NK-92 (cell line): ENCODE measurements around the gene SMIM5.

Experiments used
- DNase-seq: peaks from one replicate; lab custom pipeline; 2025; ENCODE audit not compliant: unreplicated experiment; lab: John Stamatoyannopoulos, UW

Gene SMIM5

DNA sequence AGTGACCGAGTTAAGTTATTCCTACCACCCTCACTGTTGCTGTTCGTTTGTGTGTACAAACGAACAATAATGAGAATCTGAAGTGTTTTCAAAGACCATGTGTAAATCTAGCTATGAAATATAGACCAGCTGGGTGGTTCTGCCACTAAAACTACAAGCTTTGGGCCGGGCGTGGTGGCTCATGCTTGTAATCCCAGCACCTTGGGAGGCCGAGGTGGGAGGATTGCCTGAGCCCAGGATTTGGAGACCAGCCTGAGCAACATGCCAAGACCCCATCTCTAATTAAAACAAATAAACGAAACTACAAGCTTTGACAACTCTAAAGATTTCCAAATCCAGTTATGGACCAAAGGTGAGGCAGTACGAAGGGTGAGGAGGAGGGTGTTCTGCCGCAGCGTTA lies 32.7 kb downstream of the SMIM5 start:
- DNase-seq, result no peak

DNA sequence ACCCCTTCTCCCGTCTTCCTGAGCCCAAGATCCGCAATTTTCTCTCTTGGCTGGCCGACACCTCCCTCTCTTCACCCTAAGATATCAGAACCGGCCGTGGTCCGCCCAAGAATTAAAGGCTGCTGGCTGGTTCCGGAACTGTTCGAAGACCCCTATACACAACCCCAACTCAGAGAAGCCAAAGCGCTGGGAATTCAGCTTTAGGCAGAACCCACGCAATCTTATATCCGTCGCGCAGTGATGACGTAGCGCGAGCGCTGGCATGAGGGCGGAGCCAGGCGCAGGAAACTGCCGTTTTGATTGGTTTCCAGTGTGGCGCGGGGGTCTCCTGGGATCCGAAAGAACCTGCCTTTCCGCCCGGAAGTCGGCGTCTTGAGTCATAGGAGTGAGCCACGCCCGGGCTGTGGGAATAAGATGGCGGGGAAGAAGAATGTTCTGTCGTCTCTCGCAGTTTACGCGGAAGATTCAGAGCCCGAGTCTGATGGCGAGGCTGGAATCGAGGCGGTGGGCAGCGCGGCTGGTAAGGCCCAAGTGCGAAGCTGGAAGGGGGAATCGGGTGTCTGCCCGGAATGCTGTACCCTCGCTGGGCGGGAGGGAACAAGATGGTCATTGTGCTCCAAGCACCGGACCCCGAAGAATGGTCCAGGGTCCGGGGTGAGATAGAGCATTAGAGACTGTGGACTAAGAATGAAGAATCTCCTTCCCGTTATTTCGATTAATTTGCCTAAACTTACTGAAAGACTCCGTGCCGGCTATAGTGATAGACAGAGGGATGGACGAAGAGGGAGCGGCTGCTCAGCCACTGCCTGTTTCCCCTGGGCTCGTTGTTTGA lies 33.9 kb downstream of the SMIM5 start, which contains the start of the genes RECQL5 and SAP30BP:
Gene RECQL5 (minus strand): TSS at position 196 of the 832 bp plus-strand sequence. CDS start 597 bp downstream, outside the sequence.
Gene SAP30BP (plus strand): TSS at position 380 of the 832 bp plus-strand sequence. CDS start 35 bp downstream, at position 415.
- DNase-seq, result peak; percentile 95

DNA sequence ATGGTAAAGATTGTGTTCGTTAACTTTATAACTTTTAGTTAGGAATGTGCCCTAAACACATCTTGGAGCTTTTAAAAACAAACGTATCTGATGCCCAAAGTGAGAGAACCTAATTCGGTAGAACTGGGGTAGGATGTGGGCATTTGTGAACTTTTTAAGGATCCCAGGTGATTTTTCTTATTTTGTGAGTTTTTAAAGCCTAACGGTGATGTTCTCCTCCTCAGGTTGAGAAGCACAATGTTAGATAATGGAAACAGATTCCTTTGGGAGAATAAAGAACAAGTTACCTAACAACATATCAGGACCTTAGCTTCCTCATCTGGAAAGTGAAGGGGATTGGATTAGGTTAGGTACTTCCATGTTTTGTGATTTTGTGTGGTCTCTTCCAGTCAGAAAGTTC lies 34.6 kb downstream of the SMIM5 start:
- DNase-seq, result no peak

- no peak for DNase-seq
Observed at GRCh38 chr17:75668489-75668888, 35.3 kb downstream of the SMIM5 start.

DNA sequence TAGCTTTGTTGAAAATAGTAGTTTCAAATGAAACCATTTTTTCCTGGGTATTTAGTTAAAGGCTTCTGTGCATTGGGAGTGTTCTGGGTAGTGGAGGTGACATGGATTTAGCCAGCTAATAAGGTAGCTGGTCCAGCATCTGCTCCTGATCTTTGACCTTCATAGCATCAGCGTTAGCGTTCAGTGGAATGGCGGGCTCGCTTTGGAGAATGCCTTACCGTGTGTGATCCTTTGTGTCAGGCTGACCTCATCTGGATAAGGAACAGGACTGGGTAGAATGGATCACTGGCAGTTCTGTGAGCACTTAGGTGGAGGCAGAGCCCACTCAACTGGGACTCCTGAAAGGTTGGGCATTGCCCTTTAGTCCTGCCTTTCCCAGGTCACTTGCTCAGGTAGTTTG lies 37.6 kb downstream of the SMIM5 start:
- no peak for DNase-seq

GRCh38 chr17:75672011-75672410 lies 38.8 kb downstream of the SMIM5 start:
- no peak for DNase-seq

DNA sequence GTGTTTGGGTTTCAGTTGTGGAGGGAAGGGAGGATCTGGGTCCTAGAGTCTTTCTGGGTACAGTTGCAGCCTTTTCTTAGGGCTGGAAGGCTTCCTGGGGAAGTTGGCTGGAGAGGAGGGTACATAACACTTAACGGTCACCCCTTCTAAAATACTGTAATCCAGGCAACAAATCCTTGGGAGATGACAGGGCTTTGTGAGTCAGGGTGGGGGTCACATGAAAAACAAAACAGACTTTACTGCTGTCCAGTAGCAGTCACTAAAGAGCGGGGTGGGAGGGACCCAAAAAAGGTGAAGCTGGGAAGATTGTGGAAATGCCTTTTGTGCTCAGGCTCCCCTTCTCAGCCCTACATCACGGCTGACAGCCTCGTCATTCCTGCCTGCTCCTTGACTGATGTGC lies 40.3 kb downstream of the SMIM5 start:
- no peak for DNase-seq

- DNase-seq, result no peak
Observed at GRCh38 chr17:75676461-75676860, 43.2 kb downstream of the SMIM5 start.

- DNase-seq, result no peak
Observed at GRCh38 chr17:75679706-75680211, 46.5 kb downstream of the SMIM5 start.

- no peak for DNase-seq
Observed at GRCh38 chr17:75680431-75680830, 47.2 kb downstream of the SMIM5 start.

DNA sequence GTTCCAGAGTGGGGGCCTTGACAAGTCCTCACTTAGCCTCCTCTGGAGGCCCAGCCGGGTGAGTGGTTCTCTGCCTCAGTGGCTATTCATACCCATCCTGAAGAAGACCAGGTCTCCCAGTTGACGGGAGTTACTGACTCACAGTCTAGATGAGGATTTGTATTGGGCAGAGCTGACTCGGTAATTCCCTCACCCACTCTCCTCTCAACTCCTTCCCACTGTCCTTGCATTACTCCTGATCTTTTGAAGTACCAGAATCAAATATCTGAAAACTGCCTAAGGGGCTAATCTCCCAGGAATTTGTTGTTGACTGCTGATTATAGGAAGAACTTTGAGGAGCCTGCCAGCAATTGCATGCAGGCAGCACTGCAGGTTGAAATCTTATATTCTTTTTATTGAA lies 48.1 kb downstream of the SMIM5 start:
- DNase-seq, result no peak

- DNase-seq, result no peak
Observed at GRCh38 chr17:75683583-75683982, 50.3 kb downstream of the SMIM5 start.

- DNase-seq, result no peak
Observed at GRCh38 chr17:75684249-75684648, 51.0 kb downstream of the SMIM5 start.

GRCh38 chr17:75684924-75685323 lies 51.7 kb downstream of the SMIM5 start:
- DNase-seq, result no peak

- DNase-seq, result no peak
Observed at GRCh38 chr17:75685499-75685898, 52.3 kb downstream of the SMIM5 start.

DNA sequence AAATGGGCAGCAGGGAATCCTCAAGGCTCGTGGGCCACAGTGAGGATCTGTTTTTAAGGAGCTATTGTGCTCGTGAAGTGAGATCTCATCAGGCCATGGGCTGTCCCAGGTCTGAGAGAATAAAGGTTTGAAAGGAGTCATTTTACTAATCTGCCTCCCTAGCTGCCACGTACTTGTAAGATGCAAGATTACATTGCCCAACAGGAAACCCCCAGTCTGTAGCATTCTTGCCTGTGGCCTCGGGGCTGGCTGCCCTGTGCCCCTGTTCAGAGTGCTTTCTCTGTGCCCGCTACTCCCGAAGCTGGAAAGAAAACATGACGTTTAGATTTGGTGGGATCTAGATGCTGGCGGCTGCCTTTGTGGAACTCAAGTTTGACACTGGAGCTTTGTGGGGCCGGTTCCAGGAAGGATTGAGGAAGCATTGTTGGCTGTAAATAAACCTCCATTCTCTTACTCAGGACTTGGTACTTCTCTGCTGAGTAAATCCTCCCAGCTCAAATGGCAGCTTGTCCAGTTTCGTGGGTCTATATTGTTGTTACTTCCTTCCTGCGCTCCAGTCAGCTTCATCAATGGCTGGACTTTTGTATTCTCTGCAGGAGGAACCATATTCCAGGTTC lies 55.1 kb downstream of the SMIM5 start:
- DNase-seq, result no peak

DNA sequence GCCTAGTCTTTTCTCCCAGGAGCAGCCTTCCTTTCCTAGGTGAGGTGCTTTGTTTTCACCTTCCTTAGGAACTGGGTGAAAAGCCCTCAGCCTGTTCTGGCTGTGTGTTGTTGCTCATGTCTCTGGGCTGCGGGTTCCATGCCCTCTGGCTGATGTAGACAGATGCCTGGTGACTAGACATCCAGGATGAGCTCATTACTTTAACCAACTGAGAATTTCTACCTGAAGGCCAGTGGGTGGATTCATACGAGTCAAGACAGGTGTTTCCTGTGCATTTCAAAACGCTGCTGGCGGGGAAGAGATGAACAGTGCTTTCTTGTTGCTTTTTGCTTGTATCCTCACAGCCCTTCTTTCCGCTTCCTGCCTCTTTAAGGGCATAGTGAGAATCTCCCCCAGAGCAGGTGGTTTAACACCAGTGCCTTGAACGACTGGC lies 56.2 kb downstream of the SMIM5 start:
- DNase-seq, result no peak
